GM18505 (cell line): Measurements from ENCODE around the gene PCSK5.

Experiments
- ATAC-seq: cut with Tn5 transposase; IDR thresholded peaks from one replicate; pipeline ENCODE4 v1.9.1; 2021; ENCODE audit not compliant: unreplicated experiment
- POLR2A ChIP-seq: IDR thresholded peaks from 4 replicates; pipeline ENCODE4 v1.6.1; 2011; ENCODE audit warnings: borderline replicate concordance; ENCODE audit not compliant: insufficient read depth, insufficient read length; ENCODE audit errors: extremely low read depth

The PCSK5 gene

DNA sequence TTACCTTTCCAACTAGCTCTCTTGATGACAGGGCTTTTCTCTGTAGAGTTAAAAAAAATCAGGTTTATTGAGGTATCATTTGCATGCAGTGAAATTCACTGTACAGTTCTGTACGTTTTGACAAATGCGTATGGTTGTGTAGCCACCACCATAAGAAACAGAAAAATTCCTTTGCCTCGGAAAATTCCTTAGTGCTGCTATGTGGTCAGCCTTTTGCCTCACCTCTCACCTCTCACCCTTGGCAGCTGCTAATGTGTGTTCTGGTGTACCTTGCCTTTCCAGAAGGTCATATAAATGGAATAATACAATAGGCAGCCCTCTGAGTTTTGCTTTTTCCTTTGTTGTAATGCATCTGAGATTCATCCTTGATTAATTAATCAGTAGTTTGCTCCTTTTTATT, 28.4 kb downstream of the PCSK5 start:
- TF ChIP-seq POLR2A = no peak

DNA sequence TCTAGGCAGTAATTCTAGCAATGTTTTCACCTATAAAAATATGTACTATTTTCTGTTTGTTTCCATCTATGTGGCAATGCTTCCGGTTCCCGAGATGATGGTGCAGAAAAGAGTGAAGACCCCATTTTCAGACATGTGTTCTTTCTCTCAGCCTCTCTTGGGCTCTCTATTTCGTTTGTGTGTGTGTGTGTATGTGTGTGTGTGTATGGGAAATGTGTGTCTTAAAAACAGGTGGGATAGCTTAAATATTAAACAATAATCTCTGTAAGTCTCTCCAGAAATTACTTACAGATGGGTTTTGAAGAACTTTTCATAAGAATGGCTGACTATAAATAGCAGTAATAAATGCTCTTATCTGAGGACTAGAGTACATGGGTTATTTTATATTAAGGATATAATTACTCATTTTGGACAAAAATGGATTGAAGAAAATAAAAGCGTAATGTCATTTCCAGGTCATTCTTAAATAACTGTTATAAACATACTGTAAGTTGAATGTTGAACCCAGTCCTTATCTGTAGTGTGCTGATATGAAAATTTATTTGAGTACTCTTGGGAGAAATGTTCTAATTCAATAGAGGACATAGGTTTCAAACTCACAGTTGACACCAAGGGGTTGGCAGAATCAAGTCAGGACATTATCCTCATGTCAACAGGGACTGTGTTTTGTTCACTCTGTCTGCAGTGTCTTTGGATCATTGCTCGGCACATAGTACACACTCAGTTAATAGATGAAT, 31.1 kb downstream of the PCSK5 start:
- no peak for ATAC-seq
- no peak for TF ChIP-seq POLR2A

More for the DNA sequence above, 28.4 kb downstream of the PCSK5 start:
- no peak for ATAC-seq

DNA sequence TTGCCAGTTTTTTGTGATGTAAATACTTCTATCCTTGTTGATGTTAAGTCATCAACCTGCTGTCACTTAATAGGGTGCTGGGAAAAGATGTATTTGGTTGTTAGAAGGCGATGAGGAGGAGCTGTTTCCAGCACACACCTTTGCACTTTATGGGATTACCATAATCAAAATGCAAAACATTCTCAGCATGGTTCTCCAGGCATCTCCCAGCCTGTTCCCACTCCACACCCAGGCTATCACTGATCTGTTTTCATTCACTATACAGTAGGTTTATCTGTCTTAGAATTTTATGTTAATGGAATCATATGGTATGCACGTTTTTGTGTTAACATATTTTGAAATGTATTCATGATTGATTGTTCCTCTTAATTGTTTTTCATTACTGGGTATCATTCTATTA, 35.9 kb downstream of the PCSK5 start:
- no peak for ATAC-seq
- no peak for TF ChIP-seq POLR2A

DNA sequence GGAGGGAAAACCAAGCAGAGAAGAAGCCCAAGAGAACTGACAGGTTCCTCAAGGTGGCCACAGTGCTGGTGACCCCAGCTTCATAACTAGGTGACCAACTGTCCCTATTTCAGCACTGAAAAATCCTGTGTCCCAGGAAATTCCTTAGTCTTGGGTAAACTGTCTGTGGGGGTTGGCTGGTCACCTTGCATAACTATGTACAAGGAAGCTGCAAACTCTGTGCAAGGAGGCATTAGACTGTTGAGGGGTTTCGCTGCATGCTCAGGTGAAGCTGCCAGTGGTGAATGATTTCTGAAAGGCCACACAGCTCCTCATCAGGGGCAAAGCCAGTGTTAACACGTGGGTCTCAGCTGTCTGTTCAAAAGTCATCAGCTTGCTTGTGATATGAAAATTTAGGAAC, 36.9 kb downstream of the PCSK5 start:
- ATAC-seq = no peak
- no peak for TF ChIP-seq POLR2A

DNA sequence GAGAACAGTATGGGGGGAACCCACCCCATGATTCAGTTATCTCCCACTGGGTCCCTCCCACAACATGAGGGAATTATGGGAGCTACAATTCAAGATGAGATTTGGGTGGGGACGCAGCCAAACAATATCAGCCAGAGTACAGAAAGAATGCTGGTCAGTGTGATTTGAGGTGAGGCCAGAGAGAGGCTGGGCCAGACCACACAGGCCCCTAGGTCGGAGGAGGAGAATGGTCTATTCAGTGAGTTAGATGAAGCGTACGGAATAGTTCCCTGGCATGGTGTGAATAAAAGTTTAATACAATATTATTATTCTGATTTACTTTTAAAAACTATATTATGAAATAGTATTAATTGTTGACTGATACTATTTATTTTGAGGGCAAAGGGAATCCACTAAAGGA, 39.7 kb downstream of the PCSK5 start:
- ATAC-seq = no peak
- no peak for TF ChIP-seq POLR2A

DNA sequence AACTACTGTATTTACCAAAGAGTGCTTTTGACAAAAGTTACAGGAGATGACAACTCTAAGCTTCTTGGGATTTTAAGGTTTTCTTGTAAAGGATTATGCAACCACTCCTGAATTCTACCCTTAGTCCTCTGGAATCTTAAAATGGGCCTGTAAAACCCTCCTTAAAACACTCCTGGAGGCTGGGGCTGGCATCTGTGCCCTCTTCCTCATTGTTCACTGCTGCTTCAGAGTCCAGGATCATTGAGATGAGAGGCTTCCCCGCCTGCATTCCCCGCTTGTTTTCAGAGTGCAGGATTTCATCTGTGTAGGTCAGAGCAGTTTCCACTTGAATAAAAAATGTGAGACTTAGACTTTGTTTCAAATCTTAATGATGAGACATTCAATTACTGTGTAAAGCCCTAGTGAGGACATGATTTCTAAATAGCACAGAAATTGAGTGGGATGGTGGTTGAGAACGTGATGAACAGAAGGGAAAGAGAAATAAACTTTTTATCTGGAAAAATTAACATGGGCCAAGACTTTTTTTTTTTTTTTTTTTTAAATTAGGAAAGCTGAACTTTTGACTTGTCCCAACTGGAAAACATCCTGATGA, 40.4 kb downstream of the PCSK5 start:
- no peak for TF ChIP-seq POLR2A
- ATAC-seq = no peak

DNA sequence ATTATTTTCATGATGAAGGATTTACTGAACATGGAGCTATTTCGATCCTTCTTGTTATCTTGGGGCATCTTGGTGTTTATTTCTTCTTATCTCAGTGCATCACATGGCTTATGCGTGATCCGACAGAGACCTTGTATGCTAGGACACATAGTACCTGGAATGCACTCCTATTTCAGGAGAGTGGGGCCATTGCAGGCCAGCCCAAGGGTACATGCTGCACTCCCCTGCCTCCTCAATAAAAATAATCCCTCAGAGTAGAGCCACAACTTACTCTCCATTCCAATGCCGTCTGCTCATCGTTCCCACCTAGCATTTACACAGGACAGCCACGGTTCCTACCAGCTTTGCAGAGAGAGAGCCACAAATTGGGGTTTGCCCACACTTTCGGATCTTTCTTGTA, 43.5 kb downstream of the PCSK5 start:
- no peak for ATAC-seq
- TF ChIP-seq POLR2A = no peak

DNA sequence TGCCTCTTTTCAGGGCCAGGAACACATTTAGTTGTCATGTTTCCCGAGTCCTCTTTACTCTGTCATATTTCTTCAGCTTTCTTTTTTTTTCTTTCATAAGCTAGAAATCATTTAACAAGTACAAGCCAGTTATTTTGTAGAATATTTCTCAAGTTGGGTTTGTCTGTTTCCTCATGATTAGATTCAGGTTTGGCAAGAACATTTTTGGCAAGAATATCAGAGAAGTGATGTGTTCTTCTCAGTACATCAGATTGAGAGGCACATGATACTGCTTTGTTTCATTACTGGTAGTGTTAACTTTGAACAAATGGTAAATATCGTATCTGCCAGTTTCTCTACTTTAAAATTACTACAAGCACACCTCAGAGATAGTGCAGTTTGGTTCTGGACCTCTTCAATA, 45.1 kb downstream of the PCSK5 start:
- ATAC-seq = no peak
- no peak for TF ChIP-seq POLR2A

DNA sequence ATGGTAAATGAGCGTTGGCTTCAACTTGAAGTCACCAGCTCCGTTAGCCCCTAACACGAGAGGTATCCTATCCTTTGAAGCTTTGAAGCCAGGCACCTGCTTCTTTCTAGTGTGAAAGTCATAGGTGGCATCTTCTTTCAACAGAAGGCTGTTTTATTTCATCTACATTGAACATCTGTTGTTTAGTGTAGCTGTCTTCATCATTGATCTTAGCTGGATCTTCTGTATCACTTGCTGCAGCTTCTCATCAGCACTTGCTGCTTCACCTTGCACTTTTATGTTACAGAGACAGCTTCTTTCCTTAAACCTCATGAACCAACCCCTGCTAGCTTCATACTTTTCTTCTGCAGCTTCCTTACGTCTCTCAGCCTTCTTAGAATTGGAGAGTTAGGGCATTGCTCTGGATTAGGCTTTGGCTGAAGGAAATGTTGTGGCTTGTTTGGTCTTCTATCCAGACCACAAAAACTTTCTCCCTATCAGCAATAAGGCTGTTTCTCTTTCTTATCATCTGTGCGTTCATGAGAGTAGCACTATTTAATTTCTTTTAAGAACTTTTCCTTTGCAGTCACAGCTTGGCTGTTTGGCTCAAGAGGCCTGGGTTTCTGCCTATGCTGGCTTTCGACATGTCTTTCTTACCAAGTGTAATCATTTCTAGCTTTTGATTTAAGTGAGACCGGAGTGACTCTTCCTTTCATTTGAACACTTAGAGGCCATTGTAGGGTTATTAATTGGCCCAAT, 47.2 kb downstream of the PCSK5 start:
- TF ChIP-seq POLR2A = no peak
- no peak for ATAC-seq

DNA sequence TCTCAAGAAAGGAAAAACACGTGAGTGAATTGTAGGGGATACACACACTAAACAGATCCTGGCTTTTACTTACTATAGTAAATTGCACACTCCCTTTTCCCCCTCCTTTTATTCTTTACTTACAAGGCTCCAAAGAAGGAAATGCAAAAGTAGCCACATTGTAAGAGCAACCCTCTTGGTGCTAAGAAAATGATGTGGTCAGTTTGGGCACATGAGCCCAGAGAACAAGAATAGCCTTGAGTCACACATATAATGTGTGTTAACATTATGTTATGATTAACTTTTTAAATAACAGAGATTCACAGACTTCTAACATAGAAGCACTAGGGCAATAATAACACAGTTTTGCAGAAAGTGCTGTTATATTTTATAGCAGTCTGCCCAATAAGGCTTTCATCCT, 48.5 kb downstream of the PCSK5 start:
- ATAC-seq = no peak
- no peak for TF ChIP-seq POLR2A

DNA sequence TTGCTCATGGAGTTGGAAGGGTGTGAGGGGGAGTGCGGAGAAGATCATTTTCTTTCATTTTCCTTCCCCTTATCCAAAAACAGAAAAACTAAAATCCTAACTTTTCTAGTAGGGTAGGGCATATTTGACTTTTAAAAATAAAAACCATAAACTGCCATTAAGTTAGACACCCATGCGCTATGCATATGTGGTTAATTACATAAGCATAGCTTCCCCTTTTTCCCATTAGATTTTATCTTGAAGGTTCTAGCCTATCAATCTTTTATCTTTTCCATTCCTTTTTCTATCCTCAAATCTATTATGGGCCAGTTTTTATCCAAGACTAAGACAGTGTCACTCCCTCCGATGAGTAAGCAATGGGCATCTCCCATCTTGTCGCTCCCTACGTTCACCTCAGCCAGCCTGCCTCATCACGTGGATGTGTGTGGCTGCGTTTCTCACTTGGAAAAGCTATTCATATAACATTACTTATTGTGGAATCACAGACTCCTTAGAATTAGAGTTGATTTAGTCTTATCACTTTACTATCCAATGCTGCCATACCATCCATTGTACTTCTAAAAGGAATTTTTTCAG, 49.2 kb downstream of the PCSK5 start:
- no peak for TF ChIP-seq POLR2A

DNA sequence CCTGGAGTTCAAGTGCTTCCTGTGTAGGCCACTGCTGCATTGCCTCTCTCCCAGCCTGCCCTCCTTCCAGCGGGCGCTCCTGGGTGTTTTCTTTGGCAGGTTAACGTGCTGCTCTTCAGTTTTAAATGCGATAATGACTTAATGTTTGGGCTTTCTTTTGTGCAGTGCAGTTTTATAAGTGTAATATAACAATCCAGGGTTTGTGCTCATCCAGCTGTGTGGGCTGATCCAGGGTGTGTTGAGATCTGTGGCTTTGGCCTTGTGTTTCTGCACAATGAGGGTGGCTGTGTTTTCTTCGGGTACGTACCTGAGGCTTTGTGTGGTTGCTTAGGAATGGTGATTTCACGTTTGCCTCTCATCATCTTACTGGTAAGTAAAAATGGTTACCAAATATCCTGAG, 50.6 kb downstream of the PCSK5 start:
- no peak for ATAC-seq
- TF ChIP-seq POLR2A = no peak

More for the DNA sequence above, 49.2 kb downstream of the PCSK5 start:
- no peak for ATAC-seq

DNA sequence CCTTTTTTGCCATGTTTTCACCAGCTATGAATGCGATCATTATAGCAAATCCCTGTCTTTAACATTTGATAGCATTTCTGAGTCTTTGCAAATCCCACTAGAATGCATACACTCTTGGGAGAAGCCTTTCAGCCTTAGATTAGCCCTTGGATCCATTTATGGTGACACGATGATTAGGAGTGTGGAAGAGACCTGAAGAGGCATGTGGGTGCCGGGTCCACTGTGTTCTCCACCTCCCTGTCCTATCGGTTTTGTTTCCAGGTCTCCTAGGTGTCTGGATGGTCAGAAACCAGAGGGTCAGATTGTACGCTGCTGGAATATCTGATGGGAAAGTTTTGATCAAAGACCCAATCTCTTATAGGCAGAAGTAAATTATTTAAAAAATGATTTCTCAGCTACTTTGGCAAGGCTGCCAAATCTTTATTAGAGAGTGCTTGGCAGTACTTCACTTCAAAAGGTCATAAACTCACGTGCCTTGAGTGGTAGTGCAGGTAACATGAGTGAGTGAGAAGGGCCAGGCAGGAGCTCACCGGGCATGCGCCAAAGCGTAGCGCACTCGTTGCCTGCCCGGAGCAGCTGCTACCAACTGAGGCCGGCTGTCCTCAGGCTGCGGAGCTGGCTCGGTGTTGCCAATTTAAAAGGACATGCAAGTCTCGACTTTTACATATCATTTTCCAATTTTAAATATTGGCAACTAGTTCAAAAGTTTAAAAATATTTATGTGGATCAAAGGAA, 51.3 kb downstream of the PCSK5 start:
- TF ChIP-seq POLR2A = no peak
- no peak for ATAC-seq
